Muscle layer of colon (tissue), 2 donors: ENCODE measurements around the gene MUC21.
"Not testable (repeated sequence)": the region's sequence is repeated elsewhere in the genome, so short reads cannot be mapped to it uniquely, and the experiment has no call there.

Experiments used
- H3K27ac ChIP-seq: one replicate; pipeline ENCODE4 v1.7.0; 2013; ENCODE audit warnings: low read depth, mild to moderate bottlenecking, low read length, moderate library complexity
- H3K27me3 ChIP-seq, 2 donors: one replicate each; pipeline ENCODE4 v1.7.0; 2013; ENCODE audit warnings: low read length in 2 of 2, mild to moderate bottlenecking in 2 of 2; ENCODE audit not compliant: insufficient read depth in 2 of 2, control insufficient read depth in 1 of 2
- H3K36me3 ChIP-seq: one replicate; pipeline ENCODE4 v1.7.0; 2013; ENCODE audit warnings: mild to moderate bottlenecking, low read length; ENCODE audit not compliant: insufficient read depth
- H3K4me1 ChIP-seq: one replicate; pipeline ENCODE4 v1.7.0; 2013; ENCODE audit warnings: mild to moderate bottlenecking, low read length; ENCODE audit not compliant: insufficient read depth
- H3K4me3 ChIP-seq, 2 donors: one replicate each; pipeline ENCODE4 v1.7.0; 2013; ENCODE audit warnings: low read length in 2 of 2, low read depth in 1 of 2, mild to moderate bottlenecking in 1 of 2, moderate library complexity in 1 of 2
- H3K9ac ChIP-seq: one replicate; pipeline ENCODE4 v1.7.0; 2013; ENCODE audit warnings: low read length
- H3K9me3 ChIP-seq: one replicate; pipeline ENCODE4 v1.7.0; 2013; ENCODE audit warnings: mild to moderate bottlenecking, low read length
- donor health status: abdominal sarcoma.
- donor health status: Adenocarcinoma of cecum.

Gene MUC21

GRCh38 chr6:30997301-30997700 lies 13.8 kb downstream of the MUC21 start:
- Histone ChIP-seq H3K36me3 (no peaks in the 10 kb centered on the region), H3K27me3 (no peaks in the 10 kb centered on the region), H3K9me3 (no peaks in the 10 kb centered on the region), H3K27ac (no peak overlapping the region), H3K4me3 (no peak overlapping the region), H3K9ac (no peak overlapping the region), H3K4me1 (no peaks in the 10 kb centered on the region)

- Histone ChIP-seq H3K4me3 (no peak overlapping the region), H3K9ac (no peak overlapping the region), H3K27ac (no peak overlapping the region), H3K4me1 (no peaks in the 10 kb centered on the region), H3K9me3 (no peaks in the 10 kb centered on the region), H3K36me3 (no peaks in the 10 kb centered on the region), H3K27me3 (no peaks in the 10 kb centered on the region)
Measured at GRCh38 chr6:30998785-30999184, 15.3 kb downstream of the MUC21 start.

- not testable (repeated sequence) for H3K4me3 ChIP-seq, H3K4me1 ChIP-seq, H3K36me3 ChIP-seq, H3K9ac ChIP-seq, H3K27ac ChIP-seq, H3K9me3 ChIP-seq, H3K27me3 ChIP-seq
Measured at GRCh38 chr6:31000067-31000860, 16.7 kb downstream of the MUC21 start.

- H3K36me3 ChIP-seq = no peaks in the 10 kb centered on the region
- no peaks in the 10 kb centered on the region for H3K9me3 ChIP-seq
- peaks cover 0 to 5% of the 10 kb centered on the region in 2 donors for H3K27me3 ChIP-seq
- H3K9ac ChIP-seq = no peak overlapping the region
- H3K4me3 ChIP-seq = no peak overlapping the region
- H3K27ac ChIP-seq = no peak overlapping the region
- H3K4me1 ChIP-seq = no peaks in the 10 kb centered on the region
Measured at GRCh38 chr6:31001281-31001888, 17.9 kb downstream of the MUC21 start.

- Histone ChIP-seq H3K9me3 (no peaks in the 10 kb centered on the region), H3K36me3 (no peaks in the 10 kb centered on the region), H3K4me1 (no peaks in the 10 kb centered on the region), H3K4me3 (no peak overlapping the region), H3K9ac (no peak overlapping the region), H3K27ac (no peak overlapping the region), H3K27me3 (peaks cover 0 to 5% of the 10 kb centered on the region in 2 donors)
Measured at GRCh38 chr6:31002471-31002870, 19.0 kb downstream of the MUC21 start.

- H3K9me3 ChIP-seq = no peaks in the 10 kb centered on the region
- H3K4me1 ChIP-seq = no peaks in the 10 kb centered on the region
- peaks cover 0 to 5% of the 10 kb centered on the region in 2 donors for H3K27me3 ChIP-seq
- no peak overlapping the region for H3K9ac ChIP-seq
- no peak overlapping the region for H3K27ac ChIP-seq
- H3K4me3 ChIP-seq = no peak overlapping the region
- no peaks in the 10 kb centered on the region for H3K36me3 ChIP-seq
Measured at GRCh38 chr6:31004794-31005193, 21.3 kb downstream of the MUC21 start.

- no peak overlapping the region for H3K27ac ChIP-seq
Measured at GRCh38 chr6:31005249-31006020, 21.9 kb downstream of the MUC21 start.

GRCh38 chr6:31007694-31008093 lies 24.2 kb downstream of the MUC21 start:
- Histone ChIP-seq H3K4me1 (no peaks in the 10 kb centered on the region), H3K36me3 (no peaks in the 10 kb centered on the region), H3K27ac (no peak overlapping the region), H3K9me3 (no peaks in the 10 kb centered on the region), H3K27me3 (peaks cover 0 to 8% of the 10 kb centered on the region in 2 donors), H3K9ac (no peak overlapping the region), H3K4me3 (no peak overlapping the region)

More at GRCh38 chr6:31005249-31006020, 21.9 kb downstream of the MUC21 start:
- no peak overlapping the region for H3K4me3 ChIP-seq
- H3K27me3 ChIP-seq = peaks cover 0 to 5% of the 10 kb centered on the region in 2 donors
- no peaks in the 10 kb centered on the region for H3K4me1 ChIP-seq
- no peaks in the 10 kb centered on the region for H3K36me3 ChIP-seq
- no peaks in the 10 kb centered on the region for H3K9me3 ChIP-seq
- H3K9ac ChIP-seq = no peak overlapping the region

- Histone ChIP-seq H3K4me3 (no peak overlapping the region), H3K9me3 (no peaks in the 10 kb centered on the region), H3K36me3 (no peaks in the 10 kb centered on the region), H3K27ac (no peak overlapping the region), H3K27me3 (peaks cover 0 to 8% of the 10 kb centered on the region in 2 donors), H3K9ac (no peak overlapping the region), H3K4me1 (no peaks in the 10 kb centered on the region)
Measured at GRCh38 chr6:31008165-31008564, 24.6 kb downstream of the MUC21 start.

- Histone ChIP-seq H3K9ac (no peak overlapping the region), H3K27ac (no peak overlapping the region), H3K4me3 (no peak overlapping the region), H3K9me3 (peaks cover under 1% of the 10 kb centered on the region), H3K27me3 (peaks cover 0 to 4% of the 10 kb centered on the region in 2 donors), H3K36me3 (no peaks in the 10 kb centered on the region), H3K4me1 (no peaks in the 10 kb centered on the region)
Measured at GRCh38 chr6:31009731-31010130, 26.2 kb downstream of the MUC21 start.

GRCh38 chr6:31010393-31011060 lies 27.0 kb downstream of the MUC21 start, which contains the start of gene MUC22:
Gene MUC22 (plus strand): TSS chr6:31010474. CDS start chr6:31010707, 233 bp downstream.
- no peak within 1 kb of the TSS for H3K4me3 ChIP-seq

More at GRCh38 chr6:31010393-31011060, 27.0 kb downstream of the MUC21 start, which contains the start of gene MUC22:
- peaks cover 7% of the 10 kb centered on the region for H3K9me3 ChIP-seq
- no peaks in the 10 kb centered on the region for H3K36me3 ChIP-seq
- H3K9ac ChIP-seq = no peak within 1 kb of the TSS
- peaks cover 0 to 3% of the 10 kb centered on the region in 2 donors for H3K27me3 ChIP-seq
- H3K27ac ChIP-seq = no peak within 1 kb of the TSS
- no peaks in the 10 kb centered on the region for H3K4me1 ChIP-seq
